Measurements from ENCODE around the gene NACC2. TPM values are rescaled to one million over a fixed set of nuclear protein-coding genes. Genes with fewer than 3 reads are reported as not detected.

Gene NACC2
- total and polyA plus RNA-seq, 2 donors (not counting 1 experiment from before 2014, with no cell fraction given) = 12.3 to 18.2 TPM

- no peaks in the 10 kb centered on the region for H3K27me3 ChIP-seq (ENCODE audit: control insufficient read depth, insufficient read depth, low read length)
- H3K4me1 ChIP-seq (ENCODE audit: control insufficient read depth, extremely low read depth, insufficient read depth, low read length) = peaks cover 8% of the 10 kb centered on the region
- no peak overlapping the region for H3K4me3 ChIP-seq (replicated peaks in 1 of 4; ENCODE audit: control extremely low read depth in 1 of 4, insufficient read depth in 1 of 4, low read depth in 3 of 4, low read length in 4 of 4)
- H3K9ac ChIP-seq (ENCODE audit: insufficient read depth, low read length) = no peak overlapping the region
- no peak for DNase-seq (ENCODE audit: low read depth in 2 of 2)
- H3K4me2 ChIP-seq (ENCODE audit: extremely low read depth, insufficient read depth, low read length) = no peak overlapping the region
- no peak overlapping the region for H3K27ac ChIP-seq (ENCODE audit: insufficient read depth, low read length)
- no peak overlapping the region for H2AFZ ChIP-seq (ENCODE audit: low read length)
- H3K9me3 ChIP-seq (ENCODE audit: control insufficient read depth, insufficient read depth, low read depth, low read length) = no peaks in the 10 kb centered on the region
- no peaks in the 10 kb centered on the region for H3K79me2 ChIP-seq (ENCODE audit: control insufficient read depth, insufficient read depth, low read length)
- no peaks in the 10 kb centered on the region for H3K36me3 ChIP-seq (ENCODE audit: control insufficient read depth, insufficient read depth, low read length)
- TF ChIP-seq EZH2 (IDR thresholded peaks at IDR 0.05; ENCODE audit: low read length, missing control alignments) (no peak), CTCF (conservative IDR thresholded peaks at IDR 0.05 in 1 of 2, IDR thresholded peaks at IDR 0.05 in 1 of 2; ENCODE audit: low read depth in 1 of 2, low read length in 2 of 2) (no peak)
- H4K20me1 ChIP-seq (ENCODE audit: control insufficient read depth, extremely low read depth, insufficient read depth, low read length) = no peaks in the 10 kb centered on the region
Observed at GRCh38 chr9:136019681-136020060, 75.4 kb downstream of the NACC2 start.

- Histone ChIP-seq H3K4me1 (ENCODE audit: control insufficient read depth, extremely low read depth, insufficient read depth, low read length) (peaks cover 5% of the 10 kb centered on the region), H3K27me3 (ENCODE audit: control insufficient read depth, insufficient read depth, low read length) (no peaks in the 10 kb centered on the region), H3K4me3 (replicated peaks in 1 of 4; ENCODE audit: control extremely low read depth in 1 of 4, insufficient read depth in 1 of 4, low read depth in 3 of 4, low read length in 4 of 4) (no peak overlapping the region), H3K79me2 (ENCODE audit: control insufficient read depth, insufficient read depth, low read length) (no peaks in the 10 kb centered on the region), H3K4me2 (ENCODE audit: extremely low read depth, insufficient read depth, low read length) (no peak overlapping the region), H3K36me3 (ENCODE audit: control insufficient read depth, insufficient read depth, low read length) (no peaks in the 10 kb centered on the region), H2AFZ (ENCODE audit: low read length) (no peak overlapping the region), H3K9me3 (ENCODE audit: control insufficient read depth, insufficient read depth, low read depth, low read length) (no peaks in the 10 kb centered on the region), H3K27ac (ENCODE audit: insufficient read depth, low read length) (no peak overlapping the region), H4K20me1 (ENCODE audit: control insufficient read depth, extremely low read depth, insufficient read depth, low read length) (no peaks in the 10 kb centered on the region), H3K9ac (ENCODE audit: insufficient read depth, low read length) (no peak overlapping the region)
- no peak for DNase-seq (ENCODE audit: low read depth in 2 of 2)
- no peak for TF ChIP-seq CTCF (conservative IDR thresholded peaks at IDR 0.05 in 1 of 2, IDR thresholded peaks at IDR 0.05 in 1 of 2; ENCODE audit: low read depth in 1 of 2, low read length in 2 of 2)
- no peak for TF ChIP-seq EZH2 (IDR thresholded peaks at IDR 0.05; ENCODE audit: low read length, missing control alignments)
Observed at GRCh38 chr9:136019041-136019680, 75.9 kb downstream of the NACC2 start.

GRCh38 chr9:136018257-136019031, 76.6 kb downstream of the NACC2 start:
- no peak overlapping the region for H3K4me3 ChIP-seq (replicated peaks in 1 of 4; ENCODE audit: control extremely low read depth in 1 of 4, insufficient read depth in 1 of 4, low read depth in 3 of 4, low read length in 4 of 4)
- H3K27me3 ChIP-seq (ENCODE audit: control insufficient read depth, insufficient read depth, low read length) = no peaks in the 10 kb centered on the region
- H3K36me3 ChIP-seq (ENCODE audit: control insufficient read depth, insufficient read depth, low read length) = peaks cover 2% of the 10 kb centered on the region
- no peaks in the 10 kb centered on the region for H3K79me2 ChIP-seq (ENCODE audit: control insufficient read depth, insufficient read depth, low read length)
- DNase-seq (ENCODE audit: low read depth in 2 of 2) = no peak
- H3K4me1 ChIP-seq (ENCODE audit: control insufficient read depth, extremely low read depth, insufficient read depth, low read length) = no peaks in the 10 kb centered on the region
- H3K4me2 ChIP-seq (ENCODE audit: extremely low read depth, insufficient read depth, low read length) = no peak overlapping the region
- TF ChIP-seq CTCF (conservative IDR thresholded peaks at IDR 0.05 in 1 of 2, IDR thresholded peaks at IDR 0.05 in 1 of 2; ENCODE audit: low read depth in 1 of 2, low read length in 2 of 2) = no peak
- TF ChIP-seq EZH2 (IDR thresholded peaks at IDR 0.05; ENCODE audit: low read length, missing control alignments) = no peak
- H2AFZ ChIP-seq (ENCODE audit: low read length) = no peak overlapping the region
- no peak overlapping the region for H3K27ac ChIP-seq (ENCODE audit: insufficient read depth, low read length)
- no peaks in the 10 kb centered on the region for H4K20me1 ChIP-seq (ENCODE audit: control insufficient read depth, extremely low read depth, insufficient read depth, low read length)
- no peak overlapping the region for H3K9ac ChIP-seq (ENCODE audit: insufficient read depth, low read length)
- no peaks in the 10 kb centered on the region for H3K9me3 ChIP-seq (ENCODE audit: control insufficient read depth, insufficient read depth, low read depth, low read length)

Measured in fibroblast of lung (primary cell).